ENCODE data around the gene RUNX1.
A peak's percentile ranks its signal among the peaks of the same experiment; 100 is the strongest.

RUNX1 gene

DNA sequence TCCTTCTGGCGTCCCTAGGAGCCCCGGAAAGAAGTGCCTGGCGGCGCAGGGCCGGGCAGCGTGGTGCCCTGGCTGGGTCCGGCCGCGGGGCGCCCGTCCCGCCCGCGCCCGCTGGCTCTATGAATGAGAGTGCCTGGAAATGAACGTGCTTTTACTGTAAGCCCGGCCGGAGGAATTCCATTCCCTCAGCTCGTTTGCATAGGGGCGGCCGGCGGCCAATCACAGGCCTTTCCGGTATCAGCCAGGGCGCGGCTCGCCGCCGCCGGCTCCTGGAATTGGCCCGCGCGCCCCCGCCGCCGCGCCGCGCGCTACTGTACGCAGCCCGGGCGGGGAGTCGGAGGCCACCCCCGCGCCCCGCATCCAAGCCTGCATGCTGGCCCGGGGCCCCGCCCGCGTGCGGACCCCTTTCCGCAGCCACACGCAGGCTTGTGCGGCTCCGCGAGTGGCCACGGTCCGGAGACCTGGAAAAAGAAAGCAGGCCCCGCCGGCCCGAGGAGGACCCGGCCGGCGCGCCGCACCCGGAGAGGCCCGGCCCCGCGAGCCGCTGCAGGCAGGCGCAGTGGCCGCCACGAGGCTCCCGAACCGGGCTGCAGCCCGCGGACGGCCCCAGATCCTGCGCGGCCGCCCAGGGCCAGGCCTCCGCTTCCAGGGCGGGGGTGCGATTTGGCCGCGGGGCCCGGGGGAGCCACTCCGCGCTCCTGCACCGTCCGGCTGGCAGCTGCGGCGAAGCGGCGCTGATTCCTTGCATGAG lies 160.4 kb downstream of the RUNX1 start:
- H3K27me3 ChIP-seq (replicated peaks; ENCODE audit: control insufficient read depth, insufficient read depth, low read length, poor library complexity, severe bottlenecking), result no peaks in the 10 kb centered on the region
- peaks cover 32% of the 10 kb centered on the region for H3K4me1 ChIP-seq (ENCODE audit: control insufficient read depth, insufficient read depth, low read length, poor library complexity, severe bottlenecking)
- peaks cover 2% of the 10 kb centered on the region for H3K36me3 ChIP-seq (ENCODE audit: control insufficient read depth, insufficient read depth, low read length)
- H3K9me3 ChIP-seq (ENCODE audit: control insufficient read depth, low read length), result no peaks in the 10 kb centered on the region
- peak; percentile 63 to 73 (median 70) for DNase-seq
- H3K27ac ChIP-seq (ENCODE audit: insufficient read depth, low read length, poor library complexity, severe bottlenecking), result peak overlapping the region; percentile 84
- peak overlapping the region; percentile 60 for H3K4me3 ChIP-seq (ENCODE audit: insufficient read depth, low read depth, low read length, poor library complexity, severe bottlenecking)

DNA sequence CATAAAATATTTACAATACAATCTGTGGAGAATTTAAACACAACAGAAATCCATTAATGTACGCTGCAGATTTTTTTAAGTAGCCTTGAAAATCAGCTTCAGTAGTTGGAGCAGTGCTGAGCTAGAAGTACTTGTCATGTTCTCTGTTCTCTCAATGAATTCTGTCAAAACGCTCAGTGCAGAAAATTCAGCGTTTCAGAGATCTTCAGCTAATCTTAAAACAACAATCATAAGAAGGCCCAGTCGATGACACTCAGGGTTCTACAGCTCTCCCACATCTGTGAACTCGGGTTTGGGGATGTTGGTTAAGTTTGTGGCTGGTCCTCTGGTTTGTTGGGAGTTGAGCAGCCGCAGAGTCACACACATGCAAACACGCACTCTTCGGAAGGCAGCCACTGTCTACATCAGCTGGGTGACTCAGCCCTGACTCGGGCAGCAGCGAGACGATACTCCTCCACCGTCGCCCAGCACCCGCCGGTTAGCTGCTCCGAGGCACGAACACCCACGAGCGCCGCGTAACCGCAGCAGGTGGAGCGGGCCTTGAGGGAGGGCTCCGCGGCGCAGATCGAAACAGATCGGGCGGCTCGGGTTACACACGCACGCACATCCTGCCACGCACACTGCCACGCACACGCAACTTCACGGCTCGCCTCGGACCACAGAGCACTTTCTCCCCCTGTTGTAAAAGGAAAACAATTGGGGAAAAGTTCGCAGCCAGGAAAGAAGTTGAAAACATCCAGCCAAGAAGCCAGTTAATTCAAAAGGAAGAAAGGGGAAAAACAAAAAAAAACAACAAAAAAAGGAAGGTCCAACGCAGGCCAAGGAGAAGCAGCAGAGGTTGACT lies 161.2 kb downstream of the RUNX1 start:
- peak; percentile 73 to 83 (median 80) for DNase-seq
- Histone ChIP-seq H3K4me3 (ENCODE audit: insufficient read depth, low read depth, low read length, poor library complexity, severe bottlenecking) (peak overlapping the region; percentile 60), H3K27ac (ENCODE audit: insufficient read depth, low read length, poor library complexity, severe bottlenecking) (peak overlapping the region; percentile 84), H3K36me3 (ENCODE audit: control insufficient read depth, insufficient read depth, low read length) (peaks cover 2% of the 10 kb centered on the region), H3K9me3 (ENCODE audit: control insufficient read depth, low read length) (no peaks in the 10 kb centered on the region), H3K27me3 (replicated peaks; ENCODE audit: control insufficient read depth, insufficient read depth, low read length, poor library complexity, severe bottlenecking) (no peaks in the 10 kb centered on the region), H3K4me1 (ENCODE audit: control insufficient read depth, insufficient read depth, low read length, poor library complexity, severe bottlenecking) (peaks cover 32% of the 10 kb centered on the region)

DNA sequence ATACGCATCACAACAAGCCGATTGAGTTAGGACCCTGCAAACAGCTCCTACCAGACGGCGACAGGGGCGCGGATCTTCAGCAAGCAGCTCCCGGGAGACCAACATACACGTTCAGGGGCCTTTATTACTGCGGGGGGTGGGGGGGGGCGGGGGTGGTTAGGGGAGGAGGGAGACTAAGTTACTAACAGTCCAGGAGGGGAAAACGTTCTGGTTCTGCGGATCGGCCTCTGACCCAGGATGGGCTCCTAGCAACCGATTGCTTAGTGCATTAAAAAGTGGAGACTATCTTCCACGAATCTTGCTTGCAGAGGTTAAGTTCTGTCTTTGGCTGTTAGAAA lies 162.0 kb downstream of the RUNX1 start:
- Histone ChIP-seq H3K9me3 (ENCODE audit: control insufficient read depth, low read length) (no peaks in the 10 kb centered on the region), H3K4me1 (ENCODE audit: control insufficient read depth, insufficient read depth, low read length, poor library complexity, severe bottlenecking) (peaks cover 32% of the 10 kb centered on the region), H3K4me3 (ENCODE audit: insufficient read depth, low read depth, low read length, poor library complexity, severe bottlenecking) (peak overlapping the region; percentile 65), H3K27me3 (replicated peaks; ENCODE audit: control insufficient read depth, insufficient read depth, low read length, poor library complexity, severe bottlenecking) (no peaks in the 10 kb centered on the region), H3K27ac (ENCODE audit: insufficient read depth, low read length, poor library complexity, severe bottlenecking) (no peak overlapping the region), H3K36me3 (ENCODE audit: control insufficient read depth, insufficient read depth, low read length) (peaks cover 2% of the 10 kb centered on the region)
- no peak for DNase-seq

DNA sequence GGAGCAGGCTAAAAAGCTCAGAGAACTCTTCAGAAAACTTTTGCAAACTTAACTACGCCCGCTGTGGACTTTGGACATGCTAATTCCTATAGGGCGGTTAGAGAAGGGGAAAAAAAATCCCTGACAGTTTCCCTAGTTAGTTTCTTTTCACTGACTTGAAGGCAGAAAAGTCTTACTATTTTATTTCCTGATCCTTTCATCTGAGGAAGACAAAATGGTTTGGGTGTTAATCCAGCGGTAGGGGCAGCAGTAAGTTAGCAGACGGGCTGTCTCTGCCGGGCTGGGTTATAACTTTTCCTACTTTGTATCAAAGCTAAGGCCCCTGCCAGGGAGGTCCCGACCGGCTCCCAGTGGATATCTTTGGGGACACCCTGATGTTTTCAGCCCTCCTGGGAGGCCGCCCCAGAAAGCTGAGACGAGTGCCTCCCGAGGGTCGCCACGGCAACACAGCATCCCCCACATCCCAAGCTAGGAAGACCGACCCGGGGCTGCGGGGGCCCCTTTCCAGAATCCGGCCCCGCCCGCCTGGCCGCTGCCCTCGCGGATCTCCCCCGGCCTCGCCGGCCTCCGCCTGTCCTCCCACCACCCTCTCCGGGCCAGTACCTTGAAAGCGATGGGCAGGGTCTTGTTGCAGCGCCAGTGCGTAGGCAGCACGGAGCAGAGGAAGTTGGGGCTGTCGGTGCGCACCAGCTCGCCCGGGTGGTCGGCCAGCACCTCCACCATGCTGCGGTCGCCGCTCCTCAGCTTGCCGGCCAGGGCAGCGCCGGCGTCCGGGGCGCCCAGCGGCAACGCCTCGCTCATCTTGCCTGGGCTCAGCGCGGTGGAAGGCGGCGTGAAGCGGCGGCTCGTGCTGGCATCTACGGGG lies 162.6 kb downstream of the RUNX1 start:
- no peak for DNase-seq
- Histone ChIP-seq H3K9me3 (ENCODE audit: control insufficient read depth, low read length) (no peaks in the 10 kb centered on the region), H3K27me3 (replicated peaks; ENCODE audit: control insufficient read depth, insufficient read depth, low read length, poor library complexity, severe bottlenecking) (no peaks in the 10 kb centered on the region), H3K36me3 (ENCODE audit: control insufficient read depth, insufficient read depth, low read length) (peaks cover 2% of the 10 kb centered on the region), H3K4me1 (ENCODE audit: control insufficient read depth, insufficient read depth, low read length, poor library complexity, severe bottlenecking) (peaks cover 32% of the 10 kb centered on the region), H3K27ac (ENCODE audit: insufficient read depth, low read length, poor library complexity, severe bottlenecking) (peak overlapping the region; percentile 36), H3K4me3 (ENCODE audit: insufficient read depth, low read depth, low read length, poor library complexity, severe bottlenecking) (peak overlapping the region; percentile 65)

DNA sequence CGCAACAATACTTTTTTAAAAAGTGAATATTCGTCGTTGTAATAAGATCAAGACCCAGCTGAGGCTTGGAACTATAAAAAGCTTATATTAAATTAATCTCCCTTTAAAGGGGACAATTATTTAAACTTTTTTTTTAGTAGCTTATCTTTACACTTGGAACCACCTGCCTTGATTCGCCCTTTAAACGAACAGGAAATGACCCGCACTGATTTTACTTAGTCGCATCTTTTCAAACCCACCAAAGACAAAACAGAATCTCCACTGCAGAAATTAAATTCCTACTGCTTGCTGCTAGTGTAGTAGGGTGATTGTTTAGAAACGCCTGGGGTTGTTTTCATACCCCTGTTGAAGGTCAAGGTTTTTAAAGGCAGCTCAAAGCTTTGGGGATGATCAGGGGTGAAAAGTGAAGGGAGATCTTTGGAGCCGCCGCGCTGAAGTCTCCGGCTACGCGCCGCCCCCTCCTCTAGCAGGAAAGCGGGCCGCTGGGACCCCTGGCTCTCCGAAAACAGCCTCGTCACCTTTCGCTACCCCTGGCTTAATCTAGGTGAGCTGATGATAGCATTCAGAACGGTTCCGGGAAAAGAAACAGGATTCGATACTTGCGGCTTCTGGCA lies 163.4 kb downstream of the RUNX1 start:
- H3K9me3 ChIP-seq (ENCODE audit: control insufficient read depth, low read length), result no peaks in the 10 kb centered on the region
- DNase-seq, result no peak
- H3K36me3 ChIP-seq (ENCODE audit: control insufficient read depth, insufficient read depth, low read length), result peaks cover 2% of the 10 kb centered on the region
- no peaks in the 10 kb centered on the region for H3K27me3 ChIP-seq (replicated peaks; ENCODE audit: control insufficient read depth, insufficient read depth, low read length, poor library complexity, severe bottlenecking)
- H3K4me3 ChIP-seq (ENCODE audit: insufficient read depth, low read depth, low read length, poor library complexity, severe bottlenecking), result peak overlapping the region; percentile 65
- peaks cover 31% of the 10 kb centered on the region for H3K4me1 ChIP-seq (ENCODE audit: control insufficient read depth, insufficient read depth, low read length, poor library complexity, severe bottlenecking)
- H3K27ac ChIP-seq (ENCODE audit: insufficient read depth, low read length, poor library complexity, severe bottlenecking), result no peak overlapping the region

DNA sequence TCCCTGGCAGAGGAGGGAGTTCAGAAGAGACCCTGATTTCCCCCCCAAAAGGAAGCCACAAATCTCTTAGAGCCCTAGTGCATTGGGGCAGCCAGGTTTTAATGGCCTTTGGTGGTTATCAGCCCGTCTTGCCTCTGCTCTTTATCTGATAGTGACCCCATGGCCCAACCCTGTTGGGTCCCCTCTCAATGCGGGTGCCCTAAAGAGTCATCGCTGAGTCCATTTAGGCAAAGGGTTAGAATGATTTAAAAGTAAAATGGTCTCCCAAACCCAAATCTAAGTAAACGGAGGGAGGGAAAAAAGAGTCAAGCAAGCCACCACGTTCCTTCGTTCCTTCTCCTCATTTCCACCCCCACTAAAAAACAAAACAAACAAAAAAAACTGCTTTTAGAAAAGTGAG lies 164.0 kb downstream of the RUNX1 start:
- H3K4me3 ChIP-seq (ENCODE audit: insufficient read depth, low read depth, low read length, poor library complexity, severe bottlenecking), result no peak overlapping the region
- no peaks in the 10 kb centered on the region for H3K9me3 ChIP-seq (ENCODE audit: control insufficient read depth, low read length)
- no peak for DNase-seq
- peaks cover 26% of the 10 kb centered on the region for H3K4me1 ChIP-seq (ENCODE audit: control insufficient read depth, insufficient read depth, low read length, poor library complexity, severe bottlenecking)
- H3K27ac ChIP-seq (ENCODE audit: insufficient read depth, low read length, poor library complexity, severe bottlenecking), result no peak overlapping the region
- peaks cover 7% of the 10 kb centered on the region for H3K36me3 ChIP-seq (ENCODE audit: control insufficient read depth, insufficient read depth, low read length)
- H3K27me3 ChIP-seq (replicated peaks; ENCODE audit: control insufficient read depth, insufficient read depth, low read length, poor library complexity, severe bottlenecking), result no peaks in the 10 kb centered on the region

DNA sequence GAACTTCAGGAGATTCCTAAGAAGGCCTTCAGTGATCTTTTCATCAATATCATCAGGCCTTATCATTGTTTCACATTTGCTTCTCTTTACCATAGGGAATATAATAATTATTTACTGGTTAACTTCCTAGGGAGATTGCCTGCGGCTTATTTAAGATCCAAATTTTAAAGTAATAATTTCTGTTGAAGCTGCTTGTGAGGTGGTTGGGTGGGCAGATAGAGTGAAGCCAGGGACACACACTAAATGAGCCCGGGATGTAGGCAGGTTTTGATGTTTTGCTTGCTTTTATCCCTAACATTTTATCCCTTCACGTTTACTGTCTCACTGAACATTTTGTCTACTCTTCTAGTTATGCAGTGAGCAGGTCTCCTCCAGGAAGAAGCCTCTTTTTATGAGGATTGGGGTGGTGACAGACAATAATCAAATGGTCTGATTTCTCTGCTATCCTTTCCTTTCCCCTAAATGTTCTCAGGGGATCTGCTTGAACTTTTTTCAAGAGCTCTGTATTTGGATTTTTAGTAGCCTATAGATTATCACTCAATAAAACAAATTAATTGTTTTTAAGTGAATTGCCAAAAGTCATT lies 164.7 kb downstream of the RUNX1 start:
- Histone ChIP-seq H3K4me1 (ENCODE audit: control insufficient read depth, insufficient read depth, low read length, poor library complexity, severe bottlenecking) (peaks cover 26% of the 10 kb centered on the region), H3K27ac (ENCODE audit: insufficient read depth, low read length, poor library complexity, severe bottlenecking) (no peak overlapping the region), H3K36me3 (ENCODE audit: control insufficient read depth, insufficient read depth, low read length) (peaks cover 12% of the 10 kb centered on the region), H3K27me3 (replicated peaks; ENCODE audit: control insufficient read depth, insufficient read depth, low read length, poor library complexity, severe bottlenecking) (no peaks in the 10 kb centered on the region), H3K9me3 (ENCODE audit: control insufficient read depth, low read length) (no peaks in the 10 kb centered on the region), H3K4me3 (ENCODE audit: insufficient read depth, low read depth, low read length, poor library complexity, severe bottlenecking) (no peak overlapping the region)
- no peak for DNase-seq

DNA sequence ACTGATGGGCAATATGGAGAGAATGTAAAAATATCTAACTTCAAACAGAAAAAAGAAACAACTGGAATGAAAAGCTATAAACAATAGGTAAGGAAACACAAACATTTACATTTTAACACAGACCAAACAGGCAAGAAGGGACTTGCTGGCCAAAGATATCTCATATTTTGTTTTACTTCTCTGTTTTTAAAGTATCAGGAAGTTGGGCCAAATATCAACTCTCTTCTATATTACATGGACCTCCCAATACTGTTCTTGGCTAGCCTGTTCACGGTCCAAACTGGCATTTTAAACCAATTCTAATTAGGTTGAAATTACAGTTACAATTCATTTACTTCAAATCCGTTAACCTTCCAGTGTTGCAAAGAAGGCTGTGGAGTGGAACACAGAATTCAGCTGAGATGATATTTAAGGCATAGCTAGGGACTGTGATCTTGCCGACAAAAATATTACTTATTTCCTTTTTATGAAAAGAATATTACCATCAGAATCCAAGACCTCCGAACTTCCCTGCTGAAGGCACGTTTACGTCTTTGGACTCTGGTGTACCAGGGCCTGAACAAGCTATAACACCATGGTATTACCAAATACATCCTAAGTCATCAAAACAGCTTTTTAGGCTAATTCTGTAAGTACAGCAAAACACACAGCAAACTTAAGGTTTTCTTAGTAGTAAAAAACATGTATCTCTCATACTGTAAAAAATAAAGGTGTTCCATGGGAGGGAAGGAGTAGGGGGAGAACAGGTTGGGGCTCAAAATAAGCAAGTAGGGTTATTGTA lies 165.4 kb downstream of the RUNX1 start:
- no peak for DNase-seq
- H3K27me3 ChIP-seq (replicated peaks; ENCODE audit: control insufficient read depth, insufficient read depth, low read length, poor library complexity, severe bottlenecking), result no peaks in the 10 kb centered on the region
- no peaks in the 10 kb centered on the region for H3K9me3 ChIP-seq (ENCODE audit: control insufficient read depth, low read length)
- H3K27ac ChIP-seq (ENCODE audit: insufficient read depth, low read length, poor library complexity, severe bottlenecking), result no peak overlapping the region
- no peak overlapping the region for H3K4me3 ChIP-seq (ENCODE audit: insufficient read depth, low read depth, low read length, poor library complexity, severe bottlenecking)
- peaks cover 15% of the 10 kb centered on the region for H3K36me3 ChIP-seq (ENCODE audit: control insufficient read depth, insufficient read depth, low read length)
- peaks cover 26% of the 10 kb centered on the region for H3K4me1 ChIP-seq (ENCODE audit: control insufficient read depth, insufficient read depth, low read length, poor library complexity, severe bottlenecking)

DNA sequence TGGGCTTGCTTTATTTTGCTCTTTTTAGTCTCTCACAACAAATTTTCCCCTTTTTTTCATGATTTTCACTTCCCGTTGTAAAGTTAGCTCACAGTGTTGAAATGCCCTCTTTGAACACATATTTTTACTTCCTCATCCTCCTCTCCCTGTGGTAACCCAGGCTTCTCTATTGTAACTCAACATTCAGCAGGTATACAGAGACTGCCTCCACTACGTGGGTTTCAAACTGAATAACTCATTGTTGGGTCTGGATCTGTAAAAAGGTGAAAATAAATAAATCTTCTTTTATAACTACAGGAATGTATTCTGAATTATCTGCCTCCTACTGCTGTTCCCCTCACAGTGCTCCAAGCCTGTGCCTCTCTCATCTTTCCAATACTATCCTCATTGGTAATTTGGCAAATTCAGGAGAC lies 166.4 kb downstream of the RUNX1 start:
- Histone ChIP-seq H3K4me1 (ENCODE audit: control insufficient read depth, insufficient read depth, low read length, poor library complexity, severe bottlenecking) (peaks cover 20% of the 10 kb centered on the region), H3K27ac (ENCODE audit: insufficient read depth, low read length, poor library complexity, severe bottlenecking) (no peak overlapping the region), H3K4me3 (ENCODE audit: insufficient read depth, low read depth, low read length, poor library complexity, severe bottlenecking) (no peak overlapping the region), H3K27me3 (replicated peaks; ENCODE audit: control insufficient read depth, insufficient read depth, low read length, poor library complexity, severe bottlenecking) (no peaks in the 10 kb centered on the region), H3K9me3 (ENCODE audit: control insufficient read depth, low read length) (no peaks in the 10 kb centered on the region), H3K36me3 (ENCODE audit: control insufficient read depth, insufficient read depth, low read length) (peaks cover 22% of the 10 kb centered on the region)
- DNase-seq, result no peak
